IMR-90 (cell line): Measurements from ENCODE around the gene VOPP1. TPM values are rescaled to one million over a fixed set of nuclear protein-coding genes. Genes with fewer than 3 reads are reported as not detected.
A peak's percentile ranks its signal among the peaks of the same experiment; 100 is the strongest.

ENCODE experiments used
- ATAC-seq: fragments of 200-7000 bp; cut with Tn5 transposase; 2 replicates; pipeline ENCODE4 v1.9.1; 2020; ENCODE audit warnings: low read depth, mild to moderate bottlenecking, moderate library complexity
- BruUV-seq: library from RNA; stranded (reverse); fragments of 400-500 nt; replicated peaks from 2 replicates; lab custom pipeline; 2021; lab: Mats Ljungman, UMichigan
- CTCF ChIA-PET: fragments of 300-600 bp; formaldehyde crosslinking; extraction: SDS; loops from one replicate; lab custom pipeline; 2021; ENCODE audit warnings: antibody characterized with exemption; lab: Yijun Ruan, JAX
- POLR2A ChIA-PET: fragments of 300-600 bp; sonication (Branson Sonifier 250); formaldehyde crosslinking; loops from one replicate; lab custom pipeline; 2022; ENCODE audit warnings: antibody characterized with exemption; ENCODE audit not compliant: unreplicated experiment; lab: Charles Lee
- DNase-seq: peaks from one replicate; pipeline ENCODE4 v3.0.0; 2013
- H2AFZ ChIP-seq: replicated peaks from 2 replicates; pipeline ENCODE3; 2013; ENCODE audit warnings: low read length, mild to moderate bottlenecking; ENCODE audit not compliant: poor library complexity
- H2AK5ac ChIP-seq: 2 replicates; pipeline ENCODE4 v1.6.1; 2013; ENCODE audit warnings: low read depth, low read length, inconsistent platforms
- H2AK9ac ChIP-seq: replicated peaks from 2 replicates; pipeline ENCODE3; 2013; ENCODE audit warnings: mild to moderate bottlenecking, low read depth, low read length, moderate library complexity; ENCODE audit not compliant: poor library complexity
- H2BK120ac ChIP-seq: 2 replicates; pipeline ENCODE4 v1.6.1; 2013; ENCODE audit warnings: low read depth, low read length, inconsistent platforms
- H2BK15ac ChIP-seq: 3 replicates; pipeline ENCODE4 v1.6.1; 2013; ENCODE audit warnings: low read depth, low read length, inconsistent platforms
- H2BK20ac ChIP-seq: 2 replicates; pipeline ENCODE4 v1.6.1; 2013; ENCODE audit warnings: low read depth, mild to moderate bottlenecking, inconsistent platforms, low read length, moderate library complexity
- H2BK5ac ChIP-seq: 2 replicates; pipeline ENCODE4 v1.6.1; 2013; ENCODE audit warnings: mild to moderate bottlenecking, low read depth, low read length, inconsistent platforms; ENCODE audit not compliant: poor library complexity, severe bottlenecking
- H3K14ac ChIP-seq: replicated peaks from 2 replicates; pipeline ENCODE4 v1.6.1; 2013; ENCODE audit warnings: low read depth, low read length, inconsistent platforms
- H3K18ac ChIP-seq: 2 replicates; pipeline ENCODE4 v1.6.1; 2013; ENCODE audit warnings: low read depth, low read length, control low read depth
- H3K23ac ChIP-seq: 2 replicates; pipeline ENCODE4 v1.6.1; 2013; ENCODE audit warnings: low read depth, low read length, inconsistent platforms
- H3K27ac ChIP-seq: 2 replicates; pipeline ENCODE4 v1.5.1; 2013; ENCODE audit warnings: mild to moderate bottlenecking, control low read depth, low read length; ENCODE audit not compliant: insufficient read depth
- H3K27me3 ChIP-seq: 2 replicates; pipeline ENCODE4 v1.6.1; 2013; ENCODE audit warnings: low read length; ENCODE audit not compliant: control insufficient read depth, insufficient read depth
- H3K36me3 ChIP-seq: 2 replicates; pipeline ENCODE4 v1.6.1; 2013; ENCODE audit warnings: low read length, mixed read lengths; ENCODE audit not compliant: control insufficient read depth, insufficient read depth
- H3K4ac ChIP-seq: 2 replicates; pipeline ENCODE4 v1.6.1; 2013; ENCODE audit warnings: low read depth, low read length, inconsistent platforms
- H3K4me1 ChIP-seq: 2 replicates; pipeline ENCODE4 v1.6.1; 2013; ENCODE audit warnings: low read length, mixed read lengths; ENCODE audit not compliant: control insufficient read depth, insufficient read depth
- H3K4me2 ChIP-seq: 2 replicates; pipeline ENCODE4 v1.6.1; 2013; ENCODE audit warnings: low read depth, mild to moderate bottlenecking, control low read depth, low read length, moderate library complexity
- H3K4me3 ChIP-seq: 2 replicates; pipeline ENCODE4 v1.5.1; 2013; ENCODE audit warnings: low read depth, mild to moderate bottlenecking, control low read depth, low read length, moderate library complexity; ENCODE audit not compliant: insufficient read depth
- H3K56ac ChIP-seq: 2 replicates; pipeline ENCODE4 v1.6.1; 2013; ENCODE audit warnings: low read length, inconsistent platforms; ENCODE audit not compliant: insufficient read depth; ENCODE audit errors: extremely low read depth
- H3K79me1 ChIP-seq, 2 experiments: 2 replicates each; pipeline ENCODE4 v1.6.1; 2013; ENCODE audit warnings: low read length in 2 of 2, inconsistent platforms in 1 of 2, low read depth in 1 of 2
- H3K9ac ChIP-seq: 2 replicates; pipeline ENCODE4 v1.6.1; 2013; ENCODE audit warnings: low read depth, low read length, control low read depth
- H3K9me1 ChIP-seq: 2 replicates; pipeline ENCODE4 v1.6.1; 2013; ENCODE audit warnings: low read length, inconsistent platforms; ENCODE audit not compliant: insufficient read depth
- H3K9me3 ChIP-seq: 2 replicates; pipeline ENCODE4 v1.6.1; 2013; ENCODE audit warnings: low read length; ENCODE audit not compliant: control insufficient read depth, insufficient read depth
- H4K20me1 ChIP-seq: 2 replicates; pipeline ENCODE4 v1.6.1; 2013; ENCODE audit warnings: low read length, inconsistent platforms; ENCODE audit not compliant: insufficient read depth
- H4K5ac ChIP-seq: 2 replicates; pipeline ENCODE4 v1.6.1; 2013; ENCODE audit warnings: mild to moderate bottlenecking, low read depth, low read length, control low read depth
- H4K8ac ChIP-seq, 2 experiments: 2 replicates each; pipeline ENCODE4 v1.6.1; 2013; ENCODE audit warnings: low read depth in 2 of 2, low read length in 2 of 2, control low read depth in 1 of 2, inconsistent platforms in 1 of 2
- H4K91ac ChIP-seq: 2 replicates; pipeline ENCODE4 v1.6.1; 2013; ENCODE audit warnings: low read depth, low read length, inconsistent platforms; ENCODE audit not compliant: insufficient read depth
- ELK1 ChIP-seq: fragments of 150-350 bp; IDR thresholded peaks from 2 replicates; pipeline ENCODE4 v1.6.1; 2016; ENCODE audit warnings: low read depth, mild to moderate bottlenecking, low read length, moderate library complexity, borderline replicate concordance
- whole genome bisulfite sequencing, 2 experiments: methylation state at CpG; one replicate each; pipeline versions ENCODE4 v1.1.5 to v1.1.7; 2013; ENCODE audit warnings: missing lambda C conversion rate in 2 of 2; ENCODE audit not compliant: insufficient read length in 1 of 2; ENCODE audit errors: extremely low coverage in 2 of 2; 5-methylcytosine and 5-hydroxymethylcytosine counted together
- dilution Hi-C: fragments of 300-500 bp; cut with HindIII; formaldehyde crosslinking; loops from one replicate; pipeline ENCODE4 v1.14.3; 2018; ENCODE audit warnings: low sequenced_read_pairs; ENCODE audit not compliant: unreplicated experiment
- in situ Hi-C: fragments of 300-500 bp; cut with MboI; formaldehyde crosslinking; loops from 3 replicates; pipeline ENCODE4 v1.14.3; 2019; ENCODE audit warnings: low sequenced_read_pairs, inconsistent platforms, mixed read lengths
- intact Hi-C: fragments of 100-400 bp; cut with micrococcal nuclease; formaldehyde crosslinking; loops from 2 replicates; pipeline ENCODE4 v1.10.0; 2022
- polyA plus RNA-seq, 3 experiments: library from polyadenylated mRNA; depleted of rRNA; stranded (reverse); fragments of >200 nt; gene quantifications; 2 replicates each; pipeline ENCODE4 v1.2.3, GENCODE V29; 2012; ENCODE audit warnings: low replicate concordance in 1 of 3
- total RNA-seq: library from RNA; depleted of rRNA; stranded (reverse); fragments of >200 nt; gene quantifications from 2 replicates; pipeline ENCODE4 v1.2.3, GENCODE V29; 2012

Gene VOPP1
- total and polyA plus RNA-seq, 2 of the 4 experiments (the other 2 are of a cell fraction), result 60.2 to 94.5 TPM

GRCh38 chr7:55521917-55522902 lies 50.1 kb downstream of the VOPP1 start:
- Histone ChIP-seq H3K4ac (no peak overlapping the region), H3K9me1 (peaks cover 22% of the 10 kb centered on the region), H2BK20ac (no peak overlapping the region), H2BK5ac (no peak overlapping the region), H2AFZ (no peak overlapping the region), H2BK15ac (no peak overlapping the region), H2AK5ac (no peak overlapping the region), H4K8ac (no peak overlapping the region), H3K9ac (no peak overlapping the region), H3K9me3 (no peaks in the 10 kb centered on the region), H2AK9ac (peak overlapping the region; percentile 55), H3K14ac (no peak overlapping the region), H3K4me1 (peaks cover 2% of the 10 kb centered on the region; the same call in 1 of the 2 replicates), H3K56ac (no peak overlapping the region), H3K79me1 (peaks cover 46 to 87% of the 10 kb centered on the region in 2 experiments), H3K23ac (no peak overlapping the region), H3K4me2 (no peak overlapping the region), H4K5ac (no peak overlapping the region), H2BK120ac (no peak overlapping the region), H4K91ac (no peak overlapping the region; the same call in 1 of the 2 replicates), H3K4me3 (no peak overlapping the region), H3K27me3 (no peaks in the 10 kb centered on the region), H3K36me3 (peaks cover 23% of the 10 kb centered on the region), H4K20me1 (peaks cover 64% of the 10 kb centered on the region), H3K18ac (no peak overlapping the region), H3K27ac (no peak overlapping the region)
- dilution Hi-C loops (no loop called here), intact Hi-C loops (no loop called here), in situ Hi-C loops (no loop called here)
- WGBS, 2 experiments, result 83% methylated on average over 9 of the region's 18 CpGs; no CpG with 5 or more reads in 1 of the 2 experiments
- no TSS peak for BruUV-seq
- ATAC-seq (no peak), DNase-seq (no peak)
- POLR2A ChIA-PET, result no interaction called here
- CTCF ChIA-PET, result interaction anchor here (0.7 kb wide), 1 partner anchor 10 kb away, joined by 5 read pairs; no protein-coding TSS in a partner anchor
- TF ChIP-seq ELK1, result no peak
